GM12801 (cell line): ENCODE results near the gene IP6K3.

Source experiments
- CTCF ChIP-seq: IDR thresholded peaks from one replicate; pipeline ENCODE4 v1.5.1; 2011; ENCODE audit warnings: control low read depth; ENCODE audit not compliant: insufficient read length; ENCODE audit errors: extremely low read depth

The IP6K3 gene

DNA sequence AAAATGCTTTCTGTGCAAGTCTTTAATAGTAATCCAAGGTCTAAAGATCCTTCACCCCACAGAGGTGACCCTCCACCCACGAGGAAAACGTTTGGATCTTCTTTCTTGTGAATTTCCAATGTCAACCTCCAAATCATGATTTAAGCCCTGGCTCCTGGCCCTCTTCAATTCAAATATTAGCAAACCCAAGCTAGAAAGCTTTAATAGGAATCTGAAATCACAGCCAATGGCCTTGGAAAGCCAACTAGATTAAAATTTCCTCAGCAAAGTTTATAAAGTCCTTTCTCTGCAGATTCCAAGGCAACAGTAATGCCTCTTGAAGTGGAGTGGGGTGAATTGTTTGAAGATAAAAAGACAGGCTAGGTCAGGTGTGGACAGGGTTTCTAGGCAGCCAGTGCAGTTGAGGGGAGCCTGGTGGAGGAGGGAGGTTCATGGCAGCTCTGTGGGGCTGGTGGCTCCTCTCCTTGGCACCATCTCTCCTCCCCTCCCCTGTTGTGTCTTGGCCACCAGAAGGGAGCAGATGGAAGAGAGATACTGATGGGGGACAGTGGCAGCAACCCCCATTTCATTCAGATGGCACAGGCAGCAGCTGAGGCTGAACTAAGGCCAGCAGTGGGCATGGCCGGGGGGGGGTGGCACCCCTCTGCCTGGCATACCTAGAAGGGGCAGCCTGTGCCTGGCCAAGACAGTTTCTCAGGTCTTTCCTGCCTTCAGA is 23.2 kb downstream of the IP6K3 start:
- no peak for TF ChIP-seq CTCF

- TF ChIP-seq CTCF: no peak
Measured at GRCh38 chr6:33722103-33722623, 24.5 kb downstream of the IP6K3 start.

- TF ChIP-seq CTCF: no peak
Measured at GRCh38 chr6:33721508-33721907, 25.2 kb downstream of the IP6K3 start.

DNA sequence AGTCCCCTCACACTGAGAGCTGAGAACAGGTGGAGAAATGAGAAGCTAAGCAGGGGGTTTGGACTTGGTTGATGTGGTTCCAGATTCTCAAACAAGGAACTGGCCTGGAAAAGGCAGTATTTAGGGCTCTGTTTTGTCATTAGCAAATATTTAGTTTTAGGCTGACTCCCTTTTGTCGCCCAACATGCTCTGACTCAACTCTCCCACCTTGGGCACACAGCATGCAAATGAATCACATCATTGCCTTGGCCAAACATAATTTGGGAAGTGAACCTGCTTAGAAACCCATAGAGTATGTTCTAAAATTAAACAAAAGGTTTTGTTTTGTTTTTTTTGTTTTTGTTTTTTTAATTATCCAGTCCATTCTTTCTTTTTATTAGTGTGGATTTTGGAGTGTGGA is 25.7 kb downstream of the IP6K3 start:
- no peak for TF ChIP-seq CTCF

GRCh38 chr6:33719326-33719987 is 27.2 kb downstream of the IP6K3 start:
- TF ChIP-seq CTCF: no peak

- no peak for TF ChIP-seq CTCF
Measured at GRCh38 chr6:33718713-33719112, 28.0 kb downstream of the IP6K3 start.

DNA sequence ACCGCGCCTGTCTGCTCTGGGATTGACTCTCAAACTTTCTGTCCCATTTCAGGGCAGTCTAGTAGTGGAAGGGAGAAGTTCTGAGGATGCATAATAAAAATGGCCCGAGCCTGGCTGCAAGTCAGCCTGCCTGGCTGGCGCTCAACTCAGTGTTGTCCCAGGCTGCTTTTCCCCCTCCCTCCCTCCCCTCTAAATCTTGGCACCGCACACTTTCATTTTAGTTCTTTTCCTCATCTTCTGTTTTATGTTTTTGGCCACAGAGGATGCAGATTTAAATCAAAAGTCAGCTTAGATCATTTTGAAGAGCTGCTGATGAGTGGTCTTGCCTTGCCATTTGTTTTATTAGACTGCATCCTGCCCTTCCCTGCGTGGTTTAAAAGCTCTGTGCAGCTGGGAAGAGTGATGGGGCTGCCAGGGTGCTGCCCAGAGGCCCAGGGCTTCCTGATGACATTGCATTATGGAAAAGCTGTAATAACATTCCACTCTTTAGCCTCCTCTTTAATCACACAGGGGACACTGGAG is 28.7 kb downstream of the IP6K3 start:
- TF ChIP-seq CTCF: no peak
